Stimulated activated CD8-positive, alpha-beta memory T cell treated with anti-CD3 and anti-CD28 coated beads, Interleukin-7, amount 100 ng/mL, for 48 hours (primary cell): ENCODE data around the gene CTCFL.
"Not testable (repeated sequence)": the region's sequence is repeated elsewhere in the genome, so short reads cannot be mapped to it uniquely, and the experiment has no call there.

Experiments
- DNase-seq, 2 donors: peaks; one replicate each; pipeline ENCODE4 v3.0.0-alpha.2; 2020; ENCODE audit warnings: low read depth in 1 of 2; ENCODE audit errors: extremely low read depth in 1 of 2

CTCFL gene

GRCh38 chr20:57483287-57484050, 41.5 kb downstream of the CTCFL start:
- DNase-seq, result no peak

GRCh38 chr20:57482796-57483195, 42.1 kb downstream of the CTCFL start:
- DNase-seq, result no peak

- no peak for DNase-seq
Measured at GRCh38 chr20:57482148-57482547, 42.8 kb downstream of the CTCFL start.

- no peak for DNase-seq
Measured at GRCh38 chr20:57481281-57481711, 43.6 kb downstream of the CTCFL start.

- no peak for DNase-seq
Measured at GRCh38 chr20:57480444-57481160, 44.3 kb downstream of the CTCFL start.

GRCh38 chr20:57479196-57479595, 45.7 kb downstream of the CTCFL start:
- DNase-seq, result no peak

GRCh38 chr20:57478176-57478575, 46.8 kb downstream of the CTCFL start:
- no peak for DNase-seq

GRCh38 chr20:57476641-57477461, 48.1 kb downstream of the CTCFL start:
- DNase-seq, result no peak

GRCh38 chr20:57476084-57476526, 48.8 kb downstream of the CTCFL start:
- DNase-seq, result no peak

GRCh38 chr20:57475388-57476083, 49.4 kb downstream of the CTCFL start:
- no peak for DNase-seq

- DNase-seq, result no peak
Measured at GRCh38 chr20:57474816-57475215, 50.1 kb downstream of the CTCFL start.

- DNase-seq, result no peak
Measured at GRCh38 chr20:57474205-57474604, 50.7 kb downstream of the CTCFL start.

GRCh38 chr20:57473246-57474048, 51.5 kb downstream of the CTCFL start:
- no peak for DNase-seq

- not testable (repeated sequence) for DNase-seq
Measured at GRCh38 chr20:57472474-57472873, 52.5 kb downstream of the CTCFL start.

GRCh38 chr20:57471496-57472372, 53.2 kb downstream of the CTCFL start:
- DNase-seq, result no peak

GRCh38 chr20:57470666-57471495, 54.1 kb downstream of the CTCFL start:
- DNase-seq, result no peak

GRCh38 chr20:57470212-57470522, 54.8 kb downstream of the CTCFL start:
- DNase-seq, result no peak
